H1 (cell line): ENCODE data around the gene WWC2.

Experiments
- BRCA1 ChIP-seq: IDR thresholded peaks from 2 replicates; pipeline ENCODE4 v1.6.1; 2012; ENCODE audit warnings: low read depth, low read length, improper control_type of control experiment
- CEBPB ChIP-seq: IDR thresholded peaks from 2 replicates; pipeline ENCODE4 v1.6.1; 2012; ENCODE audit warnings: low read depth, low read length
- MAX ChIP-seq: IDR thresholded peaks from 2 replicates; pipeline ENCODE4 v1.6.1; 2012; ENCODE audit warnings: inconsistent platforms
- POLR2A ChIP-seq, 2 experiments: IDR thresholded peaks; 1 replicate in 1 of 2; 2 replicates in 1 of 2; pipeline ENCODE4 v1.6.1; 2011; ENCODE audit warnings: low read depth in 2 of 2, low read length in 2 of 2, mild to moderate bottlenecking in 2 of 2; ENCODE audit errors: control extremely low read depth in 1 of 2
- POLR2AphosphoS5 ChIP-seq: IDR thresholded peaks from 2 replicates; pipeline ENCODE4 v1.6.1; 2011; ENCODE audit warnings: low read depth, low read length
- TAF1 ChIP-seq: IDR thresholded peaks from 2 replicates; pipeline ENCODE4 v1.6.1; 2011; ENCODE audit warnings: mild to moderate bottlenecking, low read depth, low read length
- YY1 ChIP-seq: IDR thresholded peaks from 2 replicates; pipeline ENCODE4 v1.6.1; 2011; ENCODE audit warnings: low read depth, mild to moderate bottlenecking, low read length
- TF ChIP-seq, protein P1 (sequence below), 3 experiments: IDR thresholded peaks; 1 replicate in 2 of 3; 2 replicates in 1 of 3; pipeline versions ENCODE4 v1.5.1 to v1.6.1; 2011; ENCODE audit warnings: low read length in 3 of 3, mild to moderate bottlenecking in 3 of 3, inconsistent platforms in 2 of 3, low read depth in 1 of 3, moderate library complexity in 1 of 3; ENCODE audit not compliant: insufficient read depth in 1 of 3; ENCODE audit errors: control extremely low read depth in 1 of 3

GRCh38 chr4:183180621-183181020 is 81.6 kb downstream of the WWC2 start:
- TF ChIP-seq MAX (no peak), TAF1 (no peak), CEBPB (no peak), POLR2AphosphoS5 (no peak), POLR2A (IDR thresholded peaks at IDR 0.05; ENCODE audit: control extremely low read depth in 1 of 2, low read depth in 2 of 2, low read length in 2 of 2) (no peak), BRCA1 (no peak), YY1 (no peak)
- TF ChIP-seq, protein P1, sequence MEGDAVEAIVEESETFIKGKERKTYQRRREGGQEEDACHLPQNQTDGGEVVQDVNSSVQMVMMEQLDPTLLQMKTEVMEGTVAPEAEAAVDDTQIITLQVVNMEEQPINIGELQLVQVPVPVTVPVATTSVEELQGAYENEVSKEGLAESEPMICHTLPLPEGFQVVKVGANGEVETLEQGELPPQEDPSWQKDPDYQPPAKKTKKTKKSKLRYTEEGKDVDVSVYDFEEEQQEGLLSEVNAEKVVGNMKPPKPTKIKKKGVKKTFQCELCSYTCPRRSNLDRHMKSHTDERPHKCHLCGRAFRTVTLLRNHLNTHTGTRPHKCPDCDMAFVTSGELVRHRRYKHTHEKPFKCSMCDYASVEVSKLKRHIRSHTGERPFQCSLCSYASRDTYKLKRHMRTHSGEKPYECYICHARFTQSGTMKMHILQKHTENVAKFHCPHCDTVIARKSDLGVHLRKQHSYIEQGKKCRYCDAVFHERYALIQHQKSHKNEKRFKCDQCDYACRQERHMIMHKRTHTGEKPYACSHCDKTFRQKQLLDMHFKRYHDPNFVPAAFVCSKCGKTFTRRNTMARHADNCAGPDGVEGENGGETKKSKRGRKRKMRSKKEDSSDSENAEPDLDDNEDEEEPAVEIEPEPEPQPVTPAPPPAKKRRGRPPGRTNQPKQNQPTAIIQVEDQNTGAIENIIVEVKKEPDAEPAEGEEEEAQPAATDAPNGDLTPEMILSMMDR (IDR thresholded peaks at IDR 0.05; ENCODE audit: control extremely low read depth in 1 of 3, insufficient read depth in 1 of 3, low read depth in 1 of 3, low read length in 3 of 3) = no peak
